GM19463 (cell line): ENCODE data around the gene CPLX3.
"Not testable (repeated sequence)": the region's sequence is repeated elsewhere in the genome, so short reads cannot be mapped to it uniquely, and the experiment has no call there.

Experiments used
- ATAC-seq: cut with Tn5 transposase; IDR thresholded peaks from one replicate; pipeline ENCODE4 v1.9.1; 2021; ENCODE audit warnings: mild to moderate bottlenecking, moderate library complexity; ENCODE audit not compliant: unreplicated experiment

The CPLX3 gene, protein sequence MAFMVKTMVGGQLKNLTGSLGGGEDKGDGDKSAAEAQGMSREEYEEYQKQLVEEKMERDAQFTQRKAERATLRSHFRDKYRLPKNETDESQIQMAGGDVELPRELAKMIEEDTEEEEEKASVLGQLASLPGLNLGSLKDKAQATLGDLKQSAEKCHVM

DNA sequence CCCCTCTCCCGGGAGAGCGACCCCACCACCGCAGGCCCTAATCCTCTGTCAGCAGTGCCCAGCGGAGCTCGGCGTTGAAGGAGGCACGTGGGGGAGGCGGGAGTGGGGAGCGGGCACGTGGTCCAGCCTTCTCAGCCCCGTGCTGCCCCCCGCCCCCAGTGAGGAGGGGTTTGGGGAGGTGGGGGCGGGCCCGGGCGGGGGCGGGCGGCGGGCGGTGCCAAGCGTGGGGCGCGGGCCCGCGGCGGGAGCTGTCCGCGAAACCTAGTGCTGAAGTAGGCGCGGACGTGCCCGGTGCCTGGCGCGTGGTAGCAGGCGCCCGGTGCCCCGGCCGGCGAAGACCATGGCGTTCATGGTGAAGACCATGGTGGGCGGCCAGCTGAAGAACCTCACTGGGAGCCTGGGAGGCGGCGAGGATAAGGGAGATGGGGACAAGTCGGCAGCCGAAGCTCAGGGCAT lies at the start of gene CPLX3:
Gene CPLX3, plus strand, starts transcription at position 264 of the 456 bp plus-strand sequence. Its CDS starts 77 bp downstream, at position 341.
- ATAC-seq = no peak

GRCh38 chr15:74776821-74777768 lies 49.3 kb upstream of the CPLX3 start:
- peak; percentile 36 for ATAC-seq

- peak; percentile 4 for ATAC-seq
Observed at GRCh38 chr15:74777769-74778598, 48.4 kb upstream of the CPLX3 start.

DNA sequence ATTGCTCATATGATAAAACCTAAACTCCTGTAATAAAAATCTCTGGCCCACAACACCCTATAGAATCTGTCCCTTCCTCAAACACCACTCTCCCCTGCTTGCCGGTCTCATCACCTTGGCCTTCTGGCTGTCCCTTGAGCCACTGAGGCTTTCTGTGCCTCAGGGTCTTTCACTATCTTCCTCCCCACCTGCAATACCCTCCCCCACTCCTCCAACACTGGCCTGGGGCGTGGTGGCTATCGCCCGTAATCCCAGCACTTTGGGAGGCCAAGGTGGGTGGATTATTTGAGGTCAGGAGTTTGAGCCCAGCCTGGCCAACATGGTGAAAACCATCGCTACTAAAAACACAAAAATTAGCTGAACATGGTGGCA lies 47.8 kb upstream of the CPLX3 start:
- no peak for ATAC-seq

GRCh38 chr15:74779162-74779648 lies 47.2 kb upstream of the CPLX3 start:
- ATAC-seq = no peak

- no peak for ATAC-seq
Observed at GRCh38 chr15:74780523-74781430, 45.6 kb upstream of the CPLX3 start.

- ATAC-seq = no peak
Observed at GRCh38 chr15:74781431-74782258, 44.8 kb upstream of the CPLX3 start, which contains the start of gene CSK. Gene CSK, plus strand, starts transcription at chr15:74782080. Its CDS starts 16,218 bp downstream, at chr15:74798298.

DNA sequence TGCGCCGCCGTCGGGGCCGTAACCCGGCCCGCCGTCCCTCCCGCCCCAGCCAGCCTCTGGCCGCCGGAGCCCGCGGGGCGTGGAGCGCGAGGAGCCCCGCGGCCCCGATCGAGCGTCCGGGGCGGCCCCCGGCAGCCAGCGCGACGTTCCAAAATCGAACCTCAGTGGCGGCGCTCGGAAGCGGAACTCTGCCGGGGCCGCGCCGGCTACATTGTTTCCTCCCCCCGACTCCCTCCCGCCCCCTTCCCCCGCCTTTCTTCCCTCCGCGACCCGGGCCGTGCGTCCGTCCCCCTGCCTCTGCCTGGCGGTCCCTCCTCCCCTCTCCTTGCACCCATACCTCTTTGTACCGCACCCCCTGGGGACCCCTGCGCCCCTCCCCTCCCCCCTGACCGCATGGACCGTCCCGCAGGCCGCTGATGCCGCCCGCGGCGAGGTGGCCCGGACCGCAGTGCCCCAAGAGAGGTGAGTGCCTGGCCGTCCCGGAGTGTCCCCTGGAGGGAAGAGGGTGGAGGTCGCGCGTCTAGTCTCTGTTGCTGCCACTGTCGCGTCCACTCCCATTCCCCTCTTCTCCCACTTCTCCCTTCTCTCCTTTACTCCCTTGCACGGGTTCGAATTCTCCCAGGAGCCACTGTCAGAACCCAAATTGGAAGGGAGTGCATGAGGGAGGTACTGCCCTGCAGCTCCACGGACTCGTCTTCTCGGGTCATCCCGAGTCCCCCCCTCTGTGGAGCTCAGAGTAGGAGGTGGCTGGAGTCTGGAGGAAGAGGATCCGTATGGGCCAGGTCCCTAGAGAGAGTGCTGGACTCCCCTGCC lies 44.0 kb upstream of the CPLX3 start:
- ATAC-seq = no peak

- no peak for ATAC-seq
Observed at GRCh38 chr15:74783072-74783807, 43.2 kb upstream of the CPLX3 start.

DNA sequence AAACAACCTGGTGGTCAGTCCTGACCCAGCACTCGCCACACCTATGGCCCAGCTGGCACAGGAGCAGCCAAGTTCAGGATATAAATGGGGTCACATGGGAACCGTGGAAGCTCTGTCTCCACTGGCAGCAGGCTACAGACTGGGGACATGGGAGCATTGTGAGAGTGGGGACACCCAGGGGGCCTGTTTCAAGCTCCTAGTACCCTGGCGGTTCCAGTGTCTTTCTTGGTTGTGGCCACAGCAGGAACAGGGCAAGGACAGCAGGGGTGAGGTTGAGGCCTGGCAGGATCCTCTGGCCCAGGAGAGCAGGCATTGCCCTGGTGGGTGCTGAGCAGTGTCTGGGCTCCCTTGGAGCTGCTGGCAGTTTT lies 42.6 kb upstream of the CPLX3 start:
- ATAC-seq = no peak

DNA sequence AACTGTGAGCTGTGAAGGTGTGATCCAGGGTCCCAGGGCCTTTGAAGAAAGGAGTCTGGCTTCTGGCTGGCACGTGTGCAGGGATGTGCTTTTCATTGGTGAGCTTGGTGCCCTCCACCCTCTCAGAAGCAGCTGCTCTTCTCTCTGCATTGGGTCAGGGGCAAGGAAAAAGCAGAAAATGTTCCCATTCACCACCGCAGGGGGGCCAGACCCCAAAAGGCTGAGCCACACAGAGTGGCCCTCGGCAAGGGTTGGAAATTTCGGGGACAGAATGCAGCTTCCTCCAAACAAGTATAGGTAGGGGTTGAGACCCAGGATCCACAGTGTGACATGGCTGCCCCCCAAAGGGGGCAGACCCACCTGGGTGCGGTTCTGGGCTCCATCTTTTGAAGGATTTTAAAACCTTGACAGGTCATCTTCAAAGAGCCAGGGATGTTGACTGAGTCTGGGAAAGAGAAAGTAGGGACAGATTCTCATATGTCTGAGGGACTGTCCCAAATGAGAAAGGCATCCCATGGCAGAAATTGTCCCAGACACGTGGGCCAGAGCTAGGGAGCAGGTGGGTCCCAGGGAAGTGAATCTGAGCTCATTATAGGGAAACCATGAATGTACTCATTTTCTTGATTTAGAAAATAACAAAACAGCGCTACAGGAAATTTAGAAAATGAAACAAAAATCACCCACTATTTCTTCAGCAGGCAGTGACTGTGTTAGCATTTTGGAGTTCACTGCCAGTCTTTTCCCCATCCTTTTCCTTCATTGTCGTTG lies 41.8 kb upstream of the CPLX3 start:
- ATAC-seq = no peak

- no peak for ATAC-seq
Observed at GRCh38 chr15:74785194-74786032, 41.0 kb upstream of the CPLX3 start.

DNA sequence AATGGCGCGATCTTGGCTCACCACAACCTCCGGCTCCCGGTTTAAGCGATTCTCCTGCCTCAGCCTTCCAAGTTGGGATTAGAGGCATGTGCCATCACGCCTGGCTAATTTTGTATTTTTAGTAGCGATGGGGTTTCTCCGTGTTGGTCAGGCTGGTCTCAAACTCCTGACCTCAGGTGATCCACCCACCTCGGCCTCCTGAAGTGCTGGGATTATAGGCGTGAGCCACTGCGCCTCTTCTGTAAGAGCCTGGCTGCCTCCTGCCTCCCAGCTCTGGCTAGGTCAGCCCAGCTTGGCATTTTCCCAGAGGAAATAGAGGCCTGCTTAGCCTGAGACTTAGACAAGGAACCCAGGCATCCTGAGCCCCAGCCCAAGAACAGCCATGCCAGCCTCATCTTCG lies 40.3 kb upstream of the CPLX3 start:
- not testable (repeated sequence) for ATAC-seq

GRCh38 chr15:74786551-74787165 lies 39.8 kb upstream of the CPLX3 start:
- no peak for ATAC-seq

GRCh38 chr15:74787251-74788041 lies 39.0 kb upstream of the CPLX3 start:
- peak; percentile 47 for ATAC-seq
